Activated T-cell treated with anti-CD3 and anti-CD28 coated beads, Interleukin-2, amount 50 U/mL, for 48 hours (primary cell): ENCODE measurements around the gene SLC22A13.
"Not testable (repeated sequence)": the region's sequence is repeated elsewhere in the genome, so short reads cannot be mapped to it uniquely, and the experiment has no call there.

ENCODE experiments used
- DNase-seq, 2 experiments: peaks; one replicate each; pipeline ENCODE4 v3.0.0-alpha.2; 2020

SLC22A13 gene

GRCh38 chr3:38265604-38266307, at the start of gene SLC22A13:
Gene SLC22A13 (plus strand): TSS chr3:38265812. CDS start chr3:38265861, 49 bp downstream.
- DNase-seq, result no peak

- no peak for DNase-seq
Observed at GRCh38 chr3:38219609-38220197, 45.9 kb upstream of the SLC22A13 start.

GRCh38 chr3:38221005-38221404, 44.6 kb upstream of the SLC22A13 start:
- no peak for DNase-seq

- no peak for DNase-seq
Observed at GRCh38 chr3:38222032-38222634, 43.5 kb upstream of the SLC22A13 start.

- no peak for DNase-seq
Observed at GRCh38 chr3:38224357-38224756, 41.3 kb upstream of the SLC22A13 start.

GRCh38 chr3:38226273-38226672, 39.3 kb upstream of the SLC22A13 start:
- DNase-seq, result no peak

- DNase-seq, result no peak
Observed at GRCh38 chr3:38227989-38228388, 37.6 kb upstream of the SLC22A13 start.

GRCh38 chr3:38229036-38229435, 36.6 kb upstream of the SLC22A13 start:
- DNase-seq, result no peak

- no peak for DNase-seq
Observed at GRCh38 chr3:38232701-38233100, 32.9 kb upstream of the SLC22A13 start.

- DNase-seq, result no peak
Observed at GRCh38 chr3:38235466-38235865, 30.1 kb upstream of the SLC22A13 start.

- DNase-seq, result no peak
Observed at GRCh38 chr3:38238416-38239008, 27.1 kb upstream of the SLC22A13 start.

GRCh38 chr3:38242812-38243211, 22.8 kb upstream of the SLC22A13 start:
- not testable (repeated sequence) for DNase-seq

GRCh38 chr3:38245930-38246329, 19.7 kb upstream of the SLC22A13 start:
- no peak for DNase-seq

GRCh38 chr3:38247366-38248035, 18.1 kb upstream of the SLC22A13 start:
- DNase-seq, result no peak

- no peak for DNase-seq
Observed at GRCh38 chr3:38250198-38250597, 15.4 kb upstream of the SLC22A13 start.

- DNase-seq, result no peak
Observed at GRCh38 chr3:38251197-38251596, 14.4 kb upstream of the SLC22A13 start.

- DNase-seq, result no peak
Observed at GRCh38 chr3:38253704-38254103, 11.9 kb upstream of the SLC22A13 start.

GRCh38 chr3:38254872-38255271, 10.7 kb upstream of the SLC22A13 start:
- DNase-seq, result no peak

GRCh38 chr3:38255627-38256026, 10.0 kb upstream of the SLC22A13 start:
- DNase-seq, result no peak

GRCh38 chr3:38257583-38257982, 8.0 kb upstream of the SLC22A13 start:
- no peak for DNase-seq

- DNase-seq, result no peak
Observed at GRCh38 chr3:38260474-38260873, 5.1 kb upstream of the SLC22A13 start.

- no peak for DNase-seq
Observed at GRCh38 chr3:38264353-38264771, 1.2 kb upstream of the SLC22A13 start.

- DNase-seq, result no peak
Observed at GRCh38 chr3:38264779-38265178, 833 bp upstream of the SLC22A13 start.
